Measurements from ENCODE around the gene TMUB1. TPM values are rescaled to one million over a fixed set of nuclear protein-coding genes. Genes with fewer than 3 reads are reported as not detected.

The TMUB1 gene
- total RNA-seq, 1 experiment from 2014 or later: 45.4 TPM

- Histone ChIP-seq H2BK12ac (ENCODE audit: insufficient read length, low read depth, low read length) (no peak overlapping the region), H3K23ac (ENCODE audit: insufficient read length, low read depth, low read length) (no peak overlapping the region), H3K56ac (ENCODE audit: insufficient read length, low read depth, low read length) (no peak overlapping the region), H4K8ac (replicated peaks; ENCODE audit: insufficient read length, low read depth, low read length) (no peak overlapping the region), H3K14ac (ENCODE audit: insufficient read depth, low read length) (no peak overlapping the region), H4K20me1 (ENCODE audit: control insufficient read depth, insufficient read depth, insufficient read length) (no peaks in the 10 kb centered on the region), H3K79me2 (ENCODE audit: insufficient read depth, low read length) (no peaks in the 10 kb centered on the region), H3T11ph (ENCODE audit: low read length) (no peak overlapping the region), H2BK5ac (ENCODE audit: insufficient read length, low read length) (no peak overlapping the region), H2BK15ac (ENCODE audit: low read depth, low read length) (no peak overlapping the region), H3K27me3 (ENCODE audit: insufficient read depth, low read length) (peaks cover 6% of the 10 kb centered on the region; the same call in 1 of the 2 replicates), H3K4me1 (ENCODE audit: insufficient read depth, low read length) (no peaks in the 10 kb centered on the region), H4K91ac (ENCODE audit: insufficient read length, low read depth, low read length) (no peak overlapping the region), H4K5ac (ENCODE audit: insufficient read length, low read depth, low read length) (no peak overlapping the region), H2BK20ac (ENCODE audit: low read depth, low read length, poor library complexity, severe bottlenecking) (no peak overlapping the region), H3K9me3 (ENCODE audit: control insufficient read depth, low read depth, low read length) (no peaks in the 10 kb centered on the region), H3K23me2 (ENCODE audit: insufficient read length, low read depth, low read length, poor library complexity, severe bottlenecking) (peaks cover 9% of the 10 kb centered on the region), H3K4ac (ENCODE audit: low read depth, low read length) (no peak overlapping the region), H3K18ac (ENCODE audit: insufficient read length, low read depth, low read length) (no peak overlapping the region), H3K79me1 (ENCODE audit: insufficient read depth, low read depth, low read length, poor library complexity, severe bottlenecking) (no peaks in the 10 kb centered on the region), H2BK120ac (ENCODE audit: low read depth, low read length, poor library complexity, severe bottlenecking) (no peak overlapping the region), H3K9ac (ENCODE audit: extremely low read depth, insufficient read length, low read length) (no peak overlapping the region), H2AK5ac (ENCODE audit: insufficient read length, low read length) (no peak overlapping the region), H3K27ac (ENCODE audit: insufficient read length, low read depth, low read length) (no peak overlapping the region), H2AFZ (ENCODE audit: low read length) (no peak overlapping the region), H3K4me2 (ENCODE audit: insufficient read depth, insufficient read length, low read length) (no peak overlapping the region)
- Mint-ChIP-seq H3K4me3 (no peak overlapping the region), H3K27ac (no peak overlapping the region), H3K27me3 (ENCODE audit: low read depth) (peaks cover 64% of the 10 kb centered on the region), H3K36me3 (ENCODE audit: insufficient read depth in 1 of 3, low read depth in 3 of 3) (peaks cover 0 to 11% (median 0%) of the 10 kb centered on the region in 3 experiments; a peak in 3 of 7 replicates), H3K9me3 (no peaks in the 10 kb centered on the region; a peak in 1 of 5 replicates), H3K4me1 (peaks cover 14 to 18% of the 10 kb centered on the region in 2 experiments)
- TF ChIP-seq, protein P1, sequence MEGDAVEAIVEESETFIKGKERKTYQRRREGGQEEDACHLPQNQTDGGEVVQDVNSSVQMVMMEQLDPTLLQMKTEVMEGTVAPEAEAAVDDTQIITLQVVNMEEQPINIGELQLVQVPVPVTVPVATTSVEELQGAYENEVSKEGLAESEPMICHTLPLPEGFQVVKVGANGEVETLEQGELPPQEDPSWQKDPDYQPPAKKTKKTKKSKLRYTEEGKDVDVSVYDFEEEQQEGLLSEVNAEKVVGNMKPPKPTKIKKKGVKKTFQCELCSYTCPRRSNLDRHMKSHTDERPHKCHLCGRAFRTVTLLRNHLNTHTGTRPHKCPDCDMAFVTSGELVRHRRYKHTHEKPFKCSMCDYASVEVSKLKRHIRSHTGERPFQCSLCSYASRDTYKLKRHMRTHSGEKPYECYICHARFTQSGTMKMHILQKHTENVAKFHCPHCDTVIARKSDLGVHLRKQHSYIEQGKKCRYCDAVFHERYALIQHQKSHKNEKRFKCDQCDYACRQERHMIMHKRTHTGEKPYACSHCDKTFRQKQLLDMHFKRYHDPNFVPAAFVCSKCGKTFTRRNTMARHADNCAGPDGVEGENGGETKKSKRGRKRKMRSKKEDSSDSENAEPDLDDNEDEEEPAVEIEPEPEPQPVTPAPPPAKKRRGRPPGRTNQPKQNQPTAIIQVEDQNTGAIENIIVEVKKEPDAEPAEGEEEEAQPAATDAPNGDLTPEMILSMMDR (conservative IDR thresholded peaks at IDR 0.05): no peak
- DNase-seq: no peak
- WGBS (ENCODE audit: extremely low coverage, insufficient read length, low lambda C conversion rate): no CpG with 5 or more reads among the region's 4 CpGs
Observed at GRCh38 chr7:151053096-151053495, 30.2 kb downstream of the TMUB1 start.

All from H9 (cell line).